ENCODE measurements around the gene MFRP.

GRCh38 chr11:119342023-119342300 is 4.5 kb downstream of the MFRP start:
- TF ChIP-seq POLR2A (IDR thresholded peaks at IDR 0.05), result no peak
- TF ChIP-seq, protein P1, sequence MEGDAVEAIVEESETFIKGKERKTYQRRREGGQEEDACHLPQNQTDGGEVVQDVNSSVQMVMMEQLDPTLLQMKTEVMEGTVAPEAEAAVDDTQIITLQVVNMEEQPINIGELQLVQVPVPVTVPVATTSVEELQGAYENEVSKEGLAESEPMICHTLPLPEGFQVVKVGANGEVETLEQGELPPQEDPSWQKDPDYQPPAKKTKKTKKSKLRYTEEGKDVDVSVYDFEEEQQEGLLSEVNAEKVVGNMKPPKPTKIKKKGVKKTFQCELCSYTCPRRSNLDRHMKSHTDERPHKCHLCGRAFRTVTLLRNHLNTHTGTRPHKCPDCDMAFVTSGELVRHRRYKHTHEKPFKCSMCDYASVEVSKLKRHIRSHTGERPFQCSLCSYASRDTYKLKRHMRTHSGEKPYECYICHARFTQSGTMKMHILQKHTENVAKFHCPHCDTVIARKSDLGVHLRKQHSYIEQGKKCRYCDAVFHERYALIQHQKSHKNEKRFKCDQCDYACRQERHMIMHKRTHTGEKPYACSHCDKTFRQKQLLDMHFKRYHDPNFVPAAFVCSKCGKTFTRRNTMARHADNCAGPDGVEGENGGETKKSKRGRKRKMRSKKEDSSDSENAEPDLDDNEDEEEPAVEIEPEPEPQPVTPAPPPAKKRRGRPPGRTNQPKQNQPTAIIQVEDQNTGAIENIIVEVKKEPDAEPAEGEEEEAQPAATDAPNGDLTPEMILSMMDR (IDR thresholded peaks at IDR 0.05), result no peak

Data from ovary (tissue), 3 donors.